ENCODE measurements around the gene ZCWPW2. TPM values are rescaled to one million over a fixed set of nuclear protein-coding genes. Genes with fewer than 3 reads are reported as not detected.

The ZCWPW2 gene
- total RNA-seq, 1 experiment from 2014 or later = not detected

GRCh38 chr3:28502397-28502937 is 153.9 kb downstream of the ZCWPW2 start:
- H3K27me3 ChIP-seq (ENCODE audit: low read length) = no peaks in the 10 kb centered on the region
- no peaks in the 10 kb centered on the region for H3K36me3 ChIP-seq (ENCODE audit: insufficient read depth, low read length)
- no peak overlapping the region for H3K9ac ChIP-seq (ENCODE audit: low read length)
- no peaks in the 10 kb centered on the region for H3K79me2 ChIP-seq (ENCODE audit: low read length)
- H4K20me1 ChIP-seq (ENCODE audit: insufficient read depth, low read depth, low read length) = no peaks in the 10 kb centered on the region
- no peaks in the 10 kb centered on the region for H3K4me1 ChIP-seq (ENCODE audit: low read length)
- H3K9me3 ChIP-seq (ENCODE audit: low read length) = no peaks in the 10 kb centered on the region
- H3K27ac ChIP-seq (ENCODE audit: low read length) = no peak overlapping the region
- no peaks in the 10 kb centered on the region for H3K9me2 ChIP-seq (replicated peaks; ENCODE audit: insufficient read depth, low read length)
- DNase-seq = no peak
- no peak overlapping the region for H2AFZ ChIP-seq (ENCODE audit: low read length)
- no peak overlapping the region for H3K4me2 ChIP-seq (ENCODE audit: low read depth, low read length, poor library complexity, severe bottlenecking)
- no peak overlapping the region for H3K4me3 ChIP-seq (ENCODE audit: low read length)

GRCh38 chr3:28504976-28505375 is 156.5 kb downstream of the ZCWPW2 start:
- H3K9ac ChIP-seq (ENCODE audit: low read length) = no peak overlapping the region
- no peaks in the 10 kb centered on the region for H3K36me3 ChIP-seq (ENCODE audit: insufficient read depth, low read length)
- H3K9me2 ChIP-seq (replicated peaks; ENCODE audit: insufficient read depth, low read length) = no peaks in the 10 kb centered on the region
- DNase-seq = no peak
- no peak overlapping the region for H3K4me3 ChIP-seq (ENCODE audit: low read length)
- H2AFZ ChIP-seq (ENCODE audit: low read length) = no peak overlapping the region
- H3K9me3 ChIP-seq (ENCODE audit: low read length) = no peaks in the 10 kb centered on the region
- no peak overlapping the region for H3K27ac ChIP-seq (ENCODE audit: low read length)
- no peaks in the 10 kb centered on the region for H4K20me1 ChIP-seq (ENCODE audit: insufficient read depth, low read depth, low read length)
- no peaks in the 10 kb centered on the region for H3K4me1 ChIP-seq (ENCODE audit: low read length)
- no peak overlapping the region for H3K4me2 ChIP-seq (ENCODE audit: low read depth, low read length, poor library complexity, severe bottlenecking)
- H3K27me3 ChIP-seq (ENCODE audit: low read length) = no peaks in the 10 kb centered on the region
- no peaks in the 10 kb centered on the region for H3K79me2 ChIP-seq (ENCODE audit: low read length)

GRCh38 chr3:28521663-28522062 is 173.1 kb downstream of the ZCWPW2 start:
- Histone ChIP-seq H3K9ac (ENCODE audit: low read length) (no peak overlapping the region), H3K4me1 (ENCODE audit: low read length) (no peaks in the 10 kb centered on the region), H3K4me3 (ENCODE audit: low read length) (no peak overlapping the region), H3K27ac (ENCODE audit: low read length) (no peak overlapping the region), H3K36me3 (ENCODE audit: insufficient read depth, low read length) (no peaks in the 10 kb centered on the region), H3K27me3 (ENCODE audit: low read length) (no peaks in the 10 kb centered on the region), H2AFZ (ENCODE audit: low read length) (no peak overlapping the region), H4K20me1 (ENCODE audit: insufficient read depth, low read depth, low read length) (no peaks in the 10 kb centered on the region), H3K9me2 (replicated peaks; ENCODE audit: insufficient read depth, low read length) (0 out of 2 replicates have a peak, but pooled peaks cover 3% of the 10 kb centered on the region), H3K9me3 (ENCODE audit: low read length) (no peaks in the 10 kb centered on the region), H3K4me2 (ENCODE audit: low read depth, low read length, poor library complexity, severe bottlenecking) (no peak overlapping the region), H3K79me2 (ENCODE audit: low read length) (no peaks in the 10 kb centered on the region)
- no peak for DNase-seq

GRCh38 chr3:28542351-28542750 is 193.8 kb downstream of the ZCWPW2 start:
- Histone ChIP-seq H3K4me2 (ENCODE audit: low read depth, low read length, poor library complexity, severe bottlenecking) (no peak overlapping the region), H3K9me2 (replicated peaks; ENCODE audit: insufficient read depth, low read length) (no peaks in the 10 kb centered on the region), H3K9ac (ENCODE audit: low read length) (no peak overlapping the region), H3K36me3 (ENCODE audit: insufficient read depth, low read length) (no peaks in the 10 kb centered on the region), H3K27me3 (ENCODE audit: low read length) (no peaks in the 10 kb centered on the region), H3K9me3 (ENCODE audit: low read length) (no peaks in the 10 kb centered on the region; the same call in 1 of the 2 replicates), H3K79me2 (ENCODE audit: low read length) (no peaks in the 10 kb centered on the region), H2AFZ (ENCODE audit: low read length) (no peak overlapping the region), H3K4me3 (ENCODE audit: low read length) (no peak overlapping the region), H4K20me1 (ENCODE audit: insufficient read depth, low read depth, low read length) (no peaks in the 10 kb centered on the region), H3K4me1 (ENCODE audit: low read length) (no peaks in the 10 kb centered on the region), H3K27ac (ENCODE audit: low read length) (no peak overlapping the region)
- DNase-seq = no peak

GRCh38 chr3:28544236-28544635 is 195.7 kb downstream of the ZCWPW2 start:
- Histone ChIP-seq H2AFZ (ENCODE audit: low read length) (no peak overlapping the region), H3K79me2 (ENCODE audit: low read length) (no peaks in the 10 kb centered on the region), H3K9me2 (replicated peaks; ENCODE audit: insufficient read depth, low read length) (no peaks in the 10 kb centered on the region), H4K20me1 (ENCODE audit: insufficient read depth, low read depth, low read length) (no peaks in the 10 kb centered on the region), H3K36me3 (ENCODE audit: insufficient read depth, low read length) (no peaks in the 10 kb centered on the region), H3K9ac (ENCODE audit: low read length) (no peak overlapping the region), H3K4me2 (ENCODE audit: low read depth, low read length, poor library complexity, severe bottlenecking) (no peak overlapping the region), H3K27ac (ENCODE audit: low read length) (no peak overlapping the region), H3K27me3 (ENCODE audit: low read length) (no peaks in the 10 kb centered on the region), H3K9me3 (ENCODE audit: low read length) (no peaks in the 10 kb centered on the region), H3K4me1 (ENCODE audit: low read length) (no peaks in the 10 kb centered on the region), H3K4me3 (ENCODE audit: low read length) (no peak overlapping the region)
- DNase-seq = no peak

- no peaks in the 10 kb centered on the region for H3K36me3 ChIP-seq (ENCODE audit: insufficient read depth, low read length)
- H3K27ac ChIP-seq (ENCODE audit: low read length) = no peak overlapping the region
- H3K79me2 ChIP-seq (ENCODE audit: low read length) = no peaks in the 10 kb centered on the region
- H3K4me1 ChIP-seq (ENCODE audit: low read length) = no peaks in the 10 kb centered on the region
- no peak for DNase-seq
- no peaks in the 10 kb centered on the region for H3K9me3 ChIP-seq (ENCODE audit: low read length)
- H2AFZ ChIP-seq (ENCODE audit: low read length) = no peak overlapping the region
- H3K9ac ChIP-seq (ENCODE audit: low read length) = no peak overlapping the region
- no peaks in the 10 kb centered on the region for H3K27me3 ChIP-seq (ENCODE audit: low read length)
- no peak overlapping the region for H3K4me2 ChIP-seq (ENCODE audit: low read depth, low read length, poor library complexity, severe bottlenecking)
- H4K20me1 ChIP-seq (ENCODE audit: insufficient read depth, low read depth, low read length) = no peaks in the 10 kb centered on the region
- no peaks in the 10 kb centered on the region for H3K9me2 ChIP-seq (replicated peaks; ENCODE audit: insufficient read depth, low read length)
- no peak overlapping the region for H3K4me3 ChIP-seq (ENCODE audit: low read length)
Observed at GRCh38 chr3:28544831-28545230, 196.3 kb downstream of the ZCWPW2 start.

- Histone ChIP-seq H3K9me2 (replicated peaks; ENCODE audit: insufficient read depth, low read length) (no peaks in the 10 kb centered on the region), H3K9ac (ENCODE audit: low read length) (no peak overlapping the region), H3K79me2 (ENCODE audit: low read length) (no peaks in the 10 kb centered on the region), H3K36me3 (ENCODE audit: insufficient read depth, low read length) (no peaks in the 10 kb centered on the region), H2AFZ (ENCODE audit: low read length) (no peak overlapping the region), H3K4me1 (ENCODE audit: low read length) (no peaks in the 10 kb centered on the region), H3K9me3 (ENCODE audit: low read length) (no peaks in the 10 kb centered on the region), H3K4me3 (ENCODE audit: low read length) (no peak overlapping the region), H3K27ac (ENCODE audit: low read length) (no peak overlapping the region), H3K27me3 (ENCODE audit: low read length) (no peaks in the 10 kb centered on the region), H4K20me1 (ENCODE audit: insufficient read depth, low read depth, low read length) (no peaks in the 10 kb centered on the region), H3K4me2 (ENCODE audit: low read depth, low read length, poor library complexity, severe bottlenecking) (no peak overlapping the region)
- no peak for DNase-seq
Observed at GRCh38 chr3:28547677-28548076, 199.2 kb downstream of the ZCWPW2 start.

- no peaks in the 10 kb centered on the region for H3K4me1 ChIP-seq (ENCODE audit: low read length)
- H3K9me2 ChIP-seq (replicated peaks; ENCODE audit: insufficient read depth, low read length) = no peaks in the 10 kb centered on the region
- H2AFZ ChIP-seq (ENCODE audit: low read length) = no peak overlapping the region
- H3K9ac ChIP-seq (ENCODE audit: low read length) = no peak overlapping the region
- no peak overlapping the region for H3K27ac ChIP-seq (ENCODE audit: low read length)
- H3K36me3 ChIP-seq (ENCODE audit: insufficient read depth, low read length) = no peaks in the 10 kb centered on the region
- no peak overlapping the region for H3K4me2 ChIP-seq (ENCODE audit: low read depth, low read length, poor library complexity, severe bottlenecking)
- H3K79me2 ChIP-seq (ENCODE audit: low read length) = no peaks in the 10 kb centered on the region
- H3K4me3 ChIP-seq (ENCODE audit: low read length) = no peak overlapping the region
- no peaks in the 10 kb centered on the region for H3K27me3 ChIP-seq (ENCODE audit: low read length)
- no peak for DNase-seq
- H4K20me1 ChIP-seq (ENCODE audit: insufficient read depth, low read depth, low read length) = no peaks in the 10 kb centered on the region
- 0 out of 2 replicates have a peak, but pooled peaks cover 3% of the 10 kb centered on the region for H3K9me3 ChIP-seq (ENCODE audit: low read length)
Observed at GRCh38 chr3:28553175-28553574, 204.7 kb downstream of the ZCWPW2 start.

GRCh38 chr3:28556195-28556594 is 207.7 kb downstream of the ZCWPW2 start:
- Histone ChIP-seq H3K9me2 (replicated peaks; ENCODE audit: insufficient read depth, low read length) (no peaks in the 10 kb centered on the region), H3K79me2 (ENCODE audit: low read length) (no peaks in the 10 kb centered on the region), H3K4me1 (ENCODE audit: low read length) (no peaks in the 10 kb centered on the region), H3K27me3 (ENCODE audit: low read length) (no peaks in the 10 kb centered on the region), H3K4me3 (ENCODE audit: low read length) (no peak overlapping the region), H2AFZ (ENCODE audit: low read length) (no peak overlapping the region), H3K9ac (ENCODE audit: low read length) (no peak overlapping the region), H3K9me3 (ENCODE audit: low read length) (0 out of 2 replicates have a peak, but pooled peaks cover 3% of the 10 kb centered on the region), H4K20me1 (ENCODE audit: insufficient read depth, low read depth, low read length) (no peaks in the 10 kb centered on the region), H3K36me3 (ENCODE audit: insufficient read depth, low read length) (no peaks in the 10 kb centered on the region), H3K4me2 (ENCODE audit: low read depth, low read length, poor library complexity, severe bottlenecking) (no peak overlapping the region), H3K27ac (ENCODE audit: low read length) (no peak overlapping the region)
- no peak for DNase-seq
